ENCODE results near the gene RAB3C. TPM values are rescaled to one million over a fixed set of nuclear protein-coding genes. Genes with fewer than 3 reads are reported as not detected.

The RAB3C gene
- total RNA-seq, 4 donors from 2014 or later, result 0.33 to 3.4 (median 1.4) TPM

- no peak for TF ChIP-seq CTCF (IDR thresholded peaks at IDR 0.05; ENCODE audit: low read depth)
Observed at GRCh38 chr5:58887721-58888409, 305.0 kb downstream of the RAB3C start.

- no peak for TF ChIP-seq CTCF (IDR thresholded peaks at IDR 0.05; ENCODE audit: low read depth)
Observed at GRCh38 chr5:58890265-58890664, 307.4 kb downstream of the RAB3C start.

GRCh38 chr5:58890701-58891085 is 307.8 kb downstream of the RAB3C start:
- no peak for TF ChIP-seq CTCF (IDR thresholded peaks at IDR 0.05; ENCODE audit: low read depth)

- TF ChIP-seq CTCF (IDR thresholded peaks at IDR 0.05; ENCODE audit: low read depth), result no peak
Observed at GRCh38 chr5:58891086-58891970, 308.5 kb downstream of the RAB3C start.

- TF ChIP-seq CTCF (IDR thresholded peaks at IDR 0.05; ENCODE audit: low read depth), result no peak
Observed at GRCh38 chr5:58891971-58892343, 309.1 kb downstream of the RAB3C start.

- TF ChIP-seq CTCF (IDR thresholded peaks at IDR 0.05; ENCODE audit: low read depth), result no peak
Observed at GRCh38 chr5:58893551-58893950, 310.7 kb downstream of the RAB3C start.

GRCh38 chr5:58898006-58898405 is 315.1 kb downstream of the RAB3C start:
- TF ChIP-seq CTCF (IDR thresholded peaks at IDR 0.05; ENCODE audit: low read depth), result no peak
